ENCODE measurements around the gene KRT7.

The KRT7 gene

GRCh38 chr12:52258335-52258901 is 25.4 kb downstream of the KRT7 start:
- DNase-seq: no peak

DNA sequence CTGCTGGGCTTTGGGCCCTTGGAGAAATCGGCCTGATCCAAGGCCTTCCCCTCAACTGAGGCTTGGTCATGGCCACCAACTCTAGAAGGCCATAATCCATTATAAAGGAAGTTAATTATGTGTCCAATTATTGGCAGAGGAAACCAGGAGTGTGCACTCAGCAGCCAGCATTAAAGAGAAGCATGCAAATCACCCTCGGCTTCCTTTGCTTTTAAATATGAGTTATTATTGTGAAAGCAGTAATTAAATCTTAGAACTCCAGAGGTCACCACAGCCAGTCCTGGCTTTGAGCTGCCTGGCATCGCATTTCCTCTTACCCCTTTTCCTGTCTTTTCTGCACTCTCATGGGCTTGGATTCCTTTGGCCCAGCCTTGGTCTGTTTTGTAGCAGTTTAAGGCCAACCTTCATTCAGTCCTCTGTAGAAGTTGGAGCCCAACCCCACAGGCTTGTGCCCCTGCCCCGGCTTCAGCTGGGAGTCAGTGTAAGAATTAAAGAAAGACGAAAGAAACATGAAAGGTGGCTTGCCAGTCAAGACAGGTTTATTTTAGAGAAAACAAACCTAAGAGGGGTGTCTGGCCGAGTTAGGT is 26.7 kb downstream of the KRT7 start:
- DNase-seq: no peak

- peak; percentile 74 for DNase-seq
These were observed 27.5 kb downstream of the KRT7 start for GRCh38 chr12:52260361-52261207.

DNA sequence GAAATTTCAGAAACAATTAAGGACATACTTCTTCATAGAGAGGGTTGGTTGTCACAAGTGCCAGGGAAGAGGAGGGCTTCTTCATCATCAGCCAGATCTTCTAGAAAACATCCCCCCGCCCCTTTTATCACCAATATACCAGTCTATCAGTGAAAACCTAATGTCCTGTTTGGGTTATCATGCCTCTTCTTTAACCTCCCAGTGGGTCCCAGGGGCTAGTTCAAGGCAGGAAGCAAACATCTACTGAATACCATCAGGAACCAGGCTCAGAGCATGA is 28.1 kb downstream of the KRT7 start:
- no peak for DNase-seq

DNA sequence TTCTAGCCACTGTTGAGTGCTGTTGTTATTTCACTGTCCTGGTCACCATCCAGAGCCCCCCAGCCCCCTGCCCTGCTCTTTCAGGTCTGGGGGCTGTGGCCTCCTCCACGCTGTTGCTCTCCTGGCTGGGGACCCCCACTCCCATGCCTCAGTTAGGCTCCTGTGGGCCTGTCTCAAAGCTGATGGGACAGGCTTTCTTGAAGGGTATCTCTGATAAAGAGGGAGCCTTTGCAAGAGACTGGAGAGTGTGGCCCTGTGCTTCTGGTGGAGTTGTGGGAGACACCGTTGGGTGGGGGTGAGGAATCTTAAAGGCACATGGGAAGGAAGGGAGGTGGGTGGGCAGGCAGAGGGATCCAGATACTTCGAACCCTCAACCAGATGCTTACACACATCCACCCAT is 29.2 kb downstream of the KRT7 start:
- DNase-seq: no peak

- no peak for DNase-seq
These were observed 30.9 kb downstream of the KRT7 start for GRCh38 chr12:52263761-52264434.

GRCh38 chr12:52264435-52264825 is 31.4 kb downstream of the KRT7 start:
- no peak for DNase-seq

- no peak for DNase-seq
These were observed 33.5 kb downstream of the KRT7 start for GRCh38 chr12:52266514-52266913.

DNA sequence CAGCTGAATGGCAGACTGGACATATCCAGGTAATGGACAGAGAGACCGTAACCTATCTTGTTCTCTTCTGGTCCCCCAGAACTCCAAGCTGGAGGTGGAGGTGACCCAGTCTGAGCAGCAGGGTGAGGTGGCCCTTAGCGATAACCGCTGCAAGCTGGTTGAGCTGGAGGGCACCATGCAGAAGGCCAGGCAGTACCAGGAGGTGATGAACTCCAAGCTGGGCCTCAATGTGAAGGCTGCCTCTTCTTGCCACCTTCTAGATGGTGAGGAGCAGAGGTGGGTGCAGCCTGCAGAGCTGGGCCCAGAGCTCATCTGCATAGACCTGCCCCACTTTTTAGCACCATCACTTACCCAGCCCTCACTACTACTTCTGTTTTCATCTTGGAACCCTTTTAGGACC is 34.2 kb downstream of the KRT7 start:
- no peak for DNase-seq

GRCh38 chr12:52267699-52268098 is 34.7 kb downstream of the KRT7 start:
- DNase-seq: no peak

DNA sequence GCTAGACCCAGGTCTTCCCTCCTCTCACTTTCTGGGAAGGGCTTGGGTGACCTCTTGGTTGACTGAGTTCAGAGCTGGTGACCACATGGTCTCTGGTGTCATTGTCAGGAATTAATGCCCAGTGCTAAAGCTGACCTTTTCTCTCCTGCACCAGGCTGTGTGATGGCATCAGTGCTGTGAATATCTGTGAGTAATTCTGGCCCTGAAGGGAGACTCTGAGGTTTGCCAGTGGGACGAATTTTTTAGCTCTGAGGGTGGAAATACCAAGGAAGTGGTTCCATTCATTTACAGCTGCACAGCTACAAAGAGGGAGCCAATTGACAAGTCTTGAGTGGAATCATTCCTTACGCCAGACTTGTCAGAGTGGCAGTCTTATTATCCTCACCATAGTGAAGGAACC is 35.2 kb downstream of the KRT7 start:
- DNase-seq: no peak

DNA sequence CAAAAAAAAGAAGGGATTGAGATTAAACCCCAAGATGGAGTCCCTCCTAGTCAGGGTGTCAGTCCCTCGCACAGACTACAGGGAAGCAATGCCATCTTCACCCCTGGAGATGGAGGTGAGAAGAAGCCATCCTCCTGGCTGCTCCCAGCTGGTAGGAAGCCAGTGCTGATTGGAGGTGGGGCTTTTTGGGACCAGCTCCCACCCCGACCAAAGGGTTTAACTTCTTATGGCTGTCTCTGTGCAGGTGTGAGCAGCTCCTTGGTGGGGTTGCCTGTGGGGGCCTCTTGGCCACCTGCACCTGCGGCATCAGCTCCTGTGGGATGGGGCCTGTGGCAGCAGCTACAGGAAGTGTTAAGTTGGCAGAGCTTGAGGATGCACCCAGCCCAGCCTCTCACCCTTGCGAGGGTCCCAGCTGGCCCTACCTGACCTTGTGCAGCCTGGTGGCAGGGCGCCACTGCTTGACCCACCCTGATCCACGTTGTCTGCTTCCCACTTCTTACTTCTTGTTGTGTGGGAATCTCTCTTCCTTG is 37.6 kb downstream of the KRT7 start:
- DNase-seq: no peak

DNA sequence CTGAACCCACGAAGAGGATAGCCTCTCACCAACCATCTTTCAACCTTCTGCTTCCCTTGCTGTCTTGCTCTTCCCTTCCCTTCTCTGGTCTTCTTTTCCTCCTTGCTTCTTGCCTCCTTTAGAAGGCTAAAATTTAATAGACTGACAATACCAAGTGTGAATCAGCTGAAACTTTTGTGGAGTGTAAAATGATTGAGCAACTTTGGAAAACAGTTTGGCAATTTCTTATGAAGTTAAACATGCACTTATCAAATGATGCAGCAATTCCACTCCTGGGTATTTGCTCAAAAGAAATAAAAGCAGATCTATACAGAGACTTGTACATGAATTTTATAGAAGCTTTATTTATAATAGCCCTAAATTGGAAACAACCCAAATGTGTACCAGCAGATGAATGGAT is 38.1 kb downstream of the KRT7 start:
- DNase-seq: no peak

DNA sequence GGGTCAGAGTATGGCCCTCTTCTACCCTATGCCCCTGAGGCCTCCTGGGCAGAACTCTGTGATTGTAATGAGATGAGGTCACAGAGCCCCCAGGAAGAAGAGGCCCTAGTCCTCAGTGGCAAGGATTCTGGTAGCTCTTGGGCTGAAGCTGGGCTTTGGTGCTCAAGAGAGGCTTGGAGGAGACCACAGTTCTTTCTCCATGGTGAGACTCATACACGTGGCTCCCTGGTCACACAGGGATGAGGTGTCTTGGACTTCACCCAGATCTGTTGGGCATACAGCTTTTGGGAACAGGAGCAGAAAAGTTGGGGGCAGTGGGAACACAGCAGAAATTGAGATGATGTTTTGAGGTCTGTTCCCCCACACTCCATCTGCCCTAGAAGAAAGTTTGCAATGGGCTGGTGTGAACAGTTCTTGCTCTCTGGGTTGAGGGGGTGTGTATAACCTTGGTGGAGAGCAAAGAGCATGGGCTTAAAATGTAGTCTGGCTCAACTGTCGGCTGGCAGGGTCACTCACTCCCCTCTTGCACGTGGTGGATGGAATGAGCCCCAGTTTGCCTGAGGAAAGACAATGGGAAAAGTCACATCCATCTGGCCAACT is 41.6 kb downstream of the KRT7 start, which contains the start of gene KRT86:
TSS of gene KRT86 (plus strand) at position 125 of the 600 bp plus-strand sequence. CDS start 27,272 bp downstream, outside the sequence.
- DNase-seq: no peak

DNA sequence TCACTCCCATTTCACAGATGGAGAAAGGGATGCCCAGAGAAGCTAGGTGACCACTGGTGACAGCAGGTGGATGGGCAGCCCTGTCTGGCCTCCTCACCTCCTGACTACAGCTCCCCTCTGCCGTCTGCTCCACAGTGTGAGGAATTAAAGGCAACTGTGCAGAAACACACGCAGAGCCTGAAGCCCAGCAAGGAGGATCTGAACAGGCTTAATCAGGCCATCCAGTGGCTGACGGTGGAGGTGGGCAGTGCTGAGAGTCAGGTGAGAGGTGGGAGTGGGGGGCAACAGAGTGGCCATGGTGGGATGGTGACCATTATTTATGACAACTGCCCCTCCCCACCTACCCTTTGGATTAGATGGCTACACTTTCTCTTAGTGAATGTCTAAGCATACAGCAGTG is 42.6 kb downstream of the KRT7 start:
- no peak for DNase-seq

DNA sequence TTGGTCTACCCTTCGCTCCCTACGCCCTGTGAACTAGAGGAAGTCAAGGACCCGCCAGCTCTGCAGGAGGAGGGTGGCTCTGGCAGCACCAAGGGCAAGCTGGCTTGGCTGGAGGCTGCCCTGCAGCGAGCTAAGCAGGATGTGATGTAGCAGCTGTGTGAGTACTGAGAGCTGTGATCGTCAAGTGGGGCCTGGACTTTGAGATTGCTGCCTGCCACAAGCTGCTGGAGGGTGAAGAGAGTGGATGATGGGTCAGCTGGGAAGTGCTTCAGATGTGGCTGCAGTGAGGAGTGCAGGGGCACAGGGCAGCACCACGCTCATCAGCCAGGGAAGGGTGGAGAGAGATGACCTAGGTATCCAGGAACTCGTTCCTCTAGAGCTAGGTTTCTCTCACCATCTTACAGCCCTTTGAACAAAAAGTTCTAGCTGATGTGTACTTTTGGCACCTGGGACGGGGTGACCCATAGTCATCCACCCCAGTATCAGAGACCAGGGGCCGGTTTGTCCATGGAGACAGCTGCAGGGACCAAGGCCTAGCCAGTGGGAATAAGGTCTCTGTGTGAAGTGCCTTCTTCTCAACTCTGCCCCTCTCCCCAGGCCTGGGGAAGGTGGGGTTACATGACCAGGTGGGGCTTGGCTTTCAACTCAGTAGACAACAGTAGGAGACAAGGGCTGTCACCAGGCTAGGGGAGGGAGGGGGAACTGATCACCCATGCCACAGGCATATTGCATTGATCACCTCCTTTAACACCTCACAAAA is 44.6 kb downstream of the KRT7 start:
- no peak for DNase-seq

DNA sequence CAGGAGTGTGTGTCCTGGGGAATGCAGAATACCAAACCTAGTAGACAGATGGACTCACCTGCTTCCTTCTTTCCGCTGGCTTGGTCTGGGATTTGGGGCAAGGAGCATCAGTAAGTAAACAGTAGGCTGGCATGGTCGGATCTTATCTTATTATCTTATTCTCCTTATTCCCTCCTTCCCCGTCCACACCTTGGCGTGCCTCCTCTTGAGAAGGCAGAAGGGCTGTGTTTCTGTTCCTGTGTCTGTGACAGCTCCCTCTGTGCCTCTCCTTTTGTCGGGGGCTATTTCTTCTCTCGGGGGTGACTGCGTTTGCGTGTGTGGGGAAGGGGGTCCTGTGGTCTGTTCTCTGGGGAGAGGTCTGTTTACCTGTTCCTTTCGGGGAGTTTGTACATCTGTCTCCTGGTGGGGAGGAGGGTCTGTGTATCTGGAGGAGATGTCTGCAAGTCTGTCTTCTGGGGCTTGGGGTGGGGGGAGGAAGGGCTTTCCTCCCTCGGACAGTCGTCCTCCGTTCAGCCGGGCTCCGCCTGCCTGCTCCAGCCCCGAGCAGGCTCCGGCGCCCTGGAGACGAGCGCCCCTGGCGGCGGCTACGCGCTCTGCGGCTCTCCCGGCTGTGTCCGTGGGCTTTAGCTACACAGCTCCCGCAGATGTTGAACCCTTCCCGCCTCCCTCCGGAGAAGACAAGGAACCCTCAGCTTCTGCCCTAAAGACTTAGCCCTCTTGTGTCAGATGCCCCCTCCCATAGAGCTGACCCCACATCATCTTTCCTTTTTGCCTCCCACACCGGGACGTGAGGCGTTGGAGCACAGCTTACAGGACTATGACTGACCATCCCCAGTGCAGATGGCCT is 45.8 kb downstream of the KRT7 start:
- DNase-seq: no peak

GRCh38 chr12:52279422-52280318 is 46.6 kb downstream of the KRT7 start:
- no peak for DNase-seq

DNA sequence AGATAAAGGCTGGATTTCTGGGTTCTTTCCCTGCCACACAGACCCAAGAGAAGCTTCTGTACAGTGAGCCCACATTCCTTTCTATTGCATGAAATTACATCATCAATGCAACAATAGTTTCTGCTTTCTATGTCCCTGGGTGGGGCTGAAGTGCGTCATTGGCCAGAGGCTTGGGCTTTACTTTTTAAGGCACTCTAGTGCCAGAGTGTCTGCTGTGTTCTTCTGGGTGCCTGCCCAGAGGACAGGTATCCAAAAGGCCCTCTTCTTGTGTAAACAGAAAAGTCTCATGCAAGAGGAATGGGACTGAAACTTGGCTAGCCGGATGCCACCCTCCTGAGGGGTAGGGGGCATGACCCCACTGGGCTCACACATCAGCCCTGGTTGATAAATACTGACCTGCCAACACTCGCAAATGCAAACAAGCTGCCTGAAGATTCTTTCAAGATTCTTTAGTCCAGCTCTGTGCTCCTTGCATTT is 47.3 kb downstream of the KRT7 start:
- no peak for DNase-seq
